PC-9 (cell line): ENCODE measurements around the gene CDX1. TPM values are rescaled to one million over a fixed set of nuclear protein-coding genes. Genes with fewer than 3 reads are reported as not detected.

Source experiments
- BruUV-seq: library from RNA; stranded (reverse); fragments of 400-500 nt; replicated peaks from 2 replicates; lab custom pipeline; 2021; lab: Mats Ljungman, UMichigan
- CTCF ChIA-PET: fragments of 300-600 bp; sonication (Branson Sonifier 250); formaldehyde crosslinking; loops from one replicate; lab custom pipeline; 2022; ENCODE audit warnings: antibody characterized with exemption; lab: Charles Lee
- POLR2A ChIA-PET: fragments of 300-600 bp; sonication (Branson Sonifier 250); formaldehyde crosslinking; loops from one replicate; lab custom pipeline; 2022; ENCODE audit warnings: antibody characterized with exemption; ENCODE audit not compliant: unreplicated experiment; lab: Charles Lee
- DNase-seq, 2 experiments: peaks; one replicate each; pipeline versions ENCODE4 v3.0.0 to v3.0.0-alpha.2; 2015 to 2022; ENCODE audit warnings: mixed read lengths in 1 of 2
- H2AFZ ChIP-seq: fragments of 200-600 bp; sonication (generic); 2 replicates; pipeline ENCODE4 v1.8.1; 2017; ENCODE audit warnings: antibody characterized with exemption
- H3F3A ChIP-seq: fragments of 200-600 bp; sonication (generic); 2 replicates; pipeline ENCODE4 v1.8.1; 2017; ENCODE audit warnings: antibody characterized with exemption, mild to moderate bottlenecking, low read depth; ENCODE audit not compliant: insufficient read depth
- H3K27ac ChIP-seq: fragments of 200-600 bp; sonication (generic); 2 replicates; pipeline ENCODE4 v1.6.1; 2016; ENCODE audit warnings: mixed run types
- H3K27me3 ChIP-seq: fragments of 200-600 bp; sonication (generic); 2 replicates; pipeline ENCODE4 v1.6.1; 2016; ENCODE audit warnings: low read depth, mixed run types; ENCODE audit not compliant: insufficient read depth
- H3K36me3 ChIP-seq: fragments of 200-600 bp; sonication (generic); 2 replicates; pipeline ENCODE4 v1.6.1; 2016; ENCODE audit warnings: low read depth, mixed run types
- H3K4me1 ChIP-seq: fragments of 200-600 bp; sonication (generic); replicated peaks from 2 replicates; pipeline ENCODE4 v1.6.1; 2016; ENCODE audit warnings: mixed run types; ENCODE audit not compliant: insufficient read depth
- H3K4me2 ChIP-seq: fragments of 200-600 bp; sonication (generic); 2 replicates; pipeline ENCODE4 v1.6.1; 2017; ENCODE audit warnings: mixed run types
- H3K4me3 ChIP-seq: fragments of 200-600 bp; sonication (generic); 2 replicates; pipeline ENCODE4 v1.6.1; 2016; ENCODE audit warnings: mixed run types
- H3K79me2 ChIP-seq: fragments of 200-600 bp; sonication (generic); 2 replicates; pipeline ENCODE4 v1.6.1; 2017; ENCODE audit warnings: low read depth, mixed run types
- H3K9me2 ChIP-seq: fragments of 200-600 bp; sonication (generic); 2 replicates; pipeline ENCODE4 v1.8.1; 2017; ENCODE audit warnings: mild to moderate bottlenecking; ENCODE audit not compliant: insufficient read depth
- H3K9me3 ChIP-seq: fragments of 200-600 bp; sonication (generic); 2 replicates; pipeline ENCODE4 v1.8.1; 2016; ENCODE audit warnings: low read depth; ENCODE audit not compliant: insufficient read depth
- H4K20me1 ChIP-seq: fragments of 200-600 bp; sonication (generic); 2 replicates; pipeline ENCODE4 v1.8.1; 2017; ENCODE audit not compliant: insufficient read depth
- EZH2 ChIP-seq: fragments of 200-600 bp; sonication (generic); IDR thresholded peaks from 2 replicates; pipeline ENCODE4 v1.8.0; 2017; ENCODE audit warnings: antibody characterized with exemption, low read depth
- intact Hi-C: fragments of 100-400 bp; cut with micrococcal nuclease; formaldehyde crosslinking; loops from one replicate; pipeline ENCODE4 v1.10.0; 2022; ENCODE audit not compliant: unreplicated experiment
- total RNA-seq: library from RNA; stranded (reverse); gene quantifications from 2 replicates; pipeline ENCODE4 v1.2.3, GENCODE V29; 2021
- TF ChIP-seq, protein P1 (sequence below): fragments of 200-600 bp; sonication (generic); conservative IDR thresholded peaks from 2 replicates; pipeline ENCODE4 v1.6.1; 2017; ENCODE audit warnings: mixed run types, antibody characterized with exemption, mild to moderate bottlenecking, moderate library complexity

CDX1 gene
- total RNA-seq, 1 experiment from 2014 or later = not detected

DNA sequence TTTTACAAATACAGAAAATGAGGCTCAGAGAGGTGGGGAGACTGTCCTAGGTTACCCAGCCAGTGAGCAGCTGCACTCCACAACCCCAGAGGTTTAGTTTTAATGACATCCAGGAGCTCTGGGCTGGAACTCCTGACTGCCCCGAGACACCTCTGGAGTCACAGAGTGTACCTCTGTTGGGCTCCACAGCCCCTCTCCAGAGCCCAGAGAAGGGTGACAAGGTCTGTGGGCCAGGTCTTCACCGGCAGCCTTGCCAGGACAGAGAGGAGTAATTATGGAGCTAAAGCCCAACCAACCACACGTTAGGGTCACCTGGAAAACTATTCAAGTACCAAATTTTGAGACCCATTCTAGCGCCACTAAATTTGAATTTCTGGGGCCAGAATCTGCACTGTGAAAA, 11.1 kb downstream of the CDX1 start:
- H3K27ac ChIP-seq = no peak overlapping the region
- intact Hi-C loops = no loop called here
- no peaks in the 10 kb centered on the region for H3K27me3 ChIP-seq
- CTCF ChIA-PET = no interaction called here
- POLR2A ChIA-PET = no interaction called here
- no peak for DNase-seq
- no peaks in the 10 kb centered on the region for H3K9me3 ChIP-seq
- H4K20me1 ChIP-seq = no peaks in the 10 kb centered on the region
- H3K36me3 ChIP-seq = no peaks in the 10 kb centered on the region
- no peaks in the 10 kb centered on the region for H3F3A ChIP-seq
- H3K9me2 ChIP-seq = no peaks in the 10 kb centered on the region
- H2AFZ ChIP-seq = no peak overlapping the region
- no peak overlapping the region for H3K4me2 ChIP-seq
- no peaks in the 10 kb centered on the region for H3K4me1 ChIP-seq
- no TSS peak for BruUV-seq
- no peak for TF ChIP-seq EZH2
- TF ChIP-seq, protein P1, sequence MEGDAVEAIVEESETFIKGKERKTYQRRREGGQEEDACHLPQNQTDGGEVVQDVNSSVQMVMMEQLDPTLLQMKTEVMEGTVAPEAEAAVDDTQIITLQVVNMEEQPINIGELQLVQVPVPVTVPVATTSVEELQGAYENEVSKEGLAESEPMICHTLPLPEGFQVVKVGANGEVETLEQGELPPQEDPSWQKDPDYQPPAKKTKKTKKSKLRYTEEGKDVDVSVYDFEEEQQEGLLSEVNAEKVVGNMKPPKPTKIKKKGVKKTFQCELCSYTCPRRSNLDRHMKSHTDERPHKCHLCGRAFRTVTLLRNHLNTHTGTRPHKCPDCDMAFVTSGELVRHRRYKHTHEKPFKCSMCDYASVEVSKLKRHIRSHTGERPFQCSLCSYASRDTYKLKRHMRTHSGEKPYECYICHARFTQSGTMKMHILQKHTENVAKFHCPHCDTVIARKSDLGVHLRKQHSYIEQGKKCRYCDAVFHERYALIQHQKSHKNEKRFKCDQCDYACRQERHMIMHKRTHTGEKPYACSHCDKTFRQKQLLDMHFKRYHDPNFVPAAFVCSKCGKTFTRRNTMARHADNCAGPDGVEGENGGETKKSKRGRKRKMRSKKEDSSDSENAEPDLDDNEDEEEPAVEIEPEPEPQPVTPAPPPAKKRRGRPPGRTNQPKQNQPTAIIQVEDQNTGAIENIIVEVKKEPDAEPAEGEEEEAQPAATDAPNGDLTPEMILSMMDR = no peak
- H3K79me2 ChIP-seq = no peaks in the 10 kb centered on the region
- H3K4me3 ChIP-seq = no peak overlapping the region

DNA sequence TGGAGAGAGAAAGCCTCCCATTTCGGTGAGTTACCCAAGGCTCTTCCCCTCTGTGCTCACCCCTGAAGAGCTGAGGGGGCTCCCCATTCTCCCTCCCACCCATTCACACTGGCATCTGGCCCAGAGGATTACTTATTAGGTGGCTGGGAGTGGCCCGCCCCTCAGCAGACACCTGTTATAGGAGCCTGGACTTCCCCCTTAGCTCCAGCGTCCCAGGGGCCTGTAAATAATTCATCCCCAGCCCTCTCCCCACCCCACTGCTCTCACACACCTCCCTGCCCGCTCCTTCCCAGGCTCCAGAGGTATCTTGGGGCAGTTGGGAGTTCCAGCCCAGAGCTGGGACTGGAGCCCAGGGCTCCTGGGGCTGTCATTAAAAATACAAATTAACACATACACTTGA, 11.7 kb downstream of the CDX1 start:
- ChIA-PET CTCF (no interaction called here), POLR2A (no interaction called here)
- no peak for TF ChIP-seq EZH2
- TF ChIP-seq, protein P1 = no peak
- intact Hi-C loops = no loop called here
- H3K79me2 ChIP-seq = no peaks in the 10 kb centered on the region
- no peaks in the 10 kb centered on the region for H3K27me3 ChIP-seq
- no peak overlapping the region for H2AFZ ChIP-seq
- H3K9me2 ChIP-seq = no peaks in the 10 kb centered on the region
- no peak overlapping the region for H3K4me2 ChIP-seq
- H3K4me3 ChIP-seq = no peak overlapping the region
- no peaks in the 10 kb centered on the region for H3K4me1 ChIP-seq
- H4K20me1 ChIP-seq = no peaks in the 10 kb centered on the region
- no peaks in the 10 kb centered on the region for H3K9me3 ChIP-seq
- H3K36me3 ChIP-seq = no peaks in the 10 kb centered on the region
- DNase-seq = no peak
- no peaks in the 10 kb centered on the region for H3F3A ChIP-seq
- no peak overlapping the region for H3K27ac ChIP-seq
- no TSS peak for BruUV-seq

DNA sequence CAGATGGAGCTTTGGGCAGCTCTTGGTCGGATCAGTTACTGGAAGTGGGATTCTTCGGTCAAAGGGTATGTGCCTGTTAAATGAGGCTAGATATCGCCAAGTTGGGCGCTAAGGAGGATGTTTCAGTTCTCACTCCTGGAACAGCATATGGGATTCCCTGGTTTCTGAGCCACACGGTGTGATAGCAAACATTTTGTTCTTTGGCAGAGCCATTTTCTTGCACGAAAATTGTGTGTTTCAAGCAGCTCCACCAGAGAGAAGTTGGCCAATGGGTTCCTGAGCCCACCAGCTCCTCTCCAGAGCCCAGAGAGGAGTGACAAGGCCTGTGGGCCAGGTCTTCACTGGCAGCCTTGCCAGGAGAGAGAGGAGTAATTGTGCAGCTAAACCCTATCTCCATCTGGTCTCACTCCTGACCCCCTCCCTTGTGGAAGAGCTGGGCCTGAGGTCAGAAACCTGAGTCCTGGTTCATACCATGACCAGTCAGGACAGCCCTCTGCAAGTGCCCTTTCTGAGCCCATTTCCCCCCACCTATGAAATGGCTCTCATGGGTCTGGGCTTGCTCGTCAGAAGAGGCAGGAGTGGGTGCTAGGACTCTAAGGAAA, 12.5 kb downstream of the CDX1 start:
- no peaks in the 10 kb centered on the region for H3K9me2 ChIP-seq
- no peak overlapping the region for H3K4me3 ChIP-seq
- H3K27ac ChIP-seq = no peak overlapping the region
- H3K79me2 ChIP-seq = no peaks in the 10 kb centered on the region
- H3K4me2 ChIP-seq = no peak overlapping the region
- no peaks in the 10 kb centered on the region for H3K27me3 ChIP-seq
- no TSS peak for BruUV-seq
- ChIA-PET CTCF (no interaction called here), POLR2A (interaction anchor here (0.5 kb wide), 1 partner anchor 9 kb away, joined by 5 read pairs; no protein-coding TSS in a partner anchor)
- H3K36me3 ChIP-seq = no peaks in the 10 kb centered on the region
- no peak overlapping the region for H2AFZ ChIP-seq
- H3F3A ChIP-seq = no peaks in the 10 kb centered on the region
- intact Hi-C loops = no loop called here
- no peaks in the 10 kb centered on the region for H3K4me1 ChIP-seq
- TF ChIP-seq EZH2 = no peak
- TF ChIP-seq, protein P1 = no peak
- no peak for DNase-seq
- H3K9me3 ChIP-seq = no peaks in the 10 kb centered on the region
- H4K20me1 ChIP-seq = no peaks in the 10 kb centered on the region
